ENCODE results near the gene COL12A1. TPM values are rescaled to one million over a fixed set of nuclear protein-coding genes. Genes with fewer than 3 reads are reported as not detected.

The COL12A1 gene
- total RNA-seq, 4 donors from 2014 or later, result 136 to 423 (median 275) TPM

DNA sequence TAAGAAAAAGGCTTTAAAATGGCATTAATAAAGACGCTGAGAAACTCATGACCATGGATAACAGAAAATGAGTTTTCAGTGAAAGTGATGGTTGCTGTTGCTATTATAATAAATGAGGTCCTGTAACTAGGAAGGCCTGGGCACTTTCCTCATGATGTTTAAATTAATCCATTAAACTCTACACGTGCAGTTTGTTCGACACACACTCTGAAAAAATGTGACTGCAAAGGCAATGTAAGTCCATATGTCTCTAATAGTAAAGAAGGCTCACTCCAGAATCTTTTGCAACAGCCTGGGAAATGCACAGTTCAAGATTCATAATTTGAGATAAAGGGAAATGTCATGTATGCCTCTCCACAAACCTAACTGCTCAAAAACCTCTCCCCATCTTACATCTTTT, 153.4 kb downstream of the COL12A1 start:
- H3K27ac ChIP-seq, result no peak overlapping the region
- intact Hi-C loops (cut with DNase I; ENCODE audit: low total_unique reads), result no loop called here
- H3K4me1 ChIP-seq, result no peaks in the 10 kb centered on the region
- TF ChIP-seq, protein P1, sequence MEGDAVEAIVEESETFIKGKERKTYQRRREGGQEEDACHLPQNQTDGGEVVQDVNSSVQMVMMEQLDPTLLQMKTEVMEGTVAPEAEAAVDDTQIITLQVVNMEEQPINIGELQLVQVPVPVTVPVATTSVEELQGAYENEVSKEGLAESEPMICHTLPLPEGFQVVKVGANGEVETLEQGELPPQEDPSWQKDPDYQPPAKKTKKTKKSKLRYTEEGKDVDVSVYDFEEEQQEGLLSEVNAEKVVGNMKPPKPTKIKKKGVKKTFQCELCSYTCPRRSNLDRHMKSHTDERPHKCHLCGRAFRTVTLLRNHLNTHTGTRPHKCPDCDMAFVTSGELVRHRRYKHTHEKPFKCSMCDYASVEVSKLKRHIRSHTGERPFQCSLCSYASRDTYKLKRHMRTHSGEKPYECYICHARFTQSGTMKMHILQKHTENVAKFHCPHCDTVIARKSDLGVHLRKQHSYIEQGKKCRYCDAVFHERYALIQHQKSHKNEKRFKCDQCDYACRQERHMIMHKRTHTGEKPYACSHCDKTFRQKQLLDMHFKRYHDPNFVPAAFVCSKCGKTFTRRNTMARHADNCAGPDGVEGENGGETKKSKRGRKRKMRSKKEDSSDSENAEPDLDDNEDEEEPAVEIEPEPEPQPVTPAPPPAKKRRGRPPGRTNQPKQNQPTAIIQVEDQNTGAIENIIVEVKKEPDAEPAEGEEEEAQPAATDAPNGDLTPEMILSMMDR (IDR thresholded peaks at IDR 0.05), result no peak
- TF ChIP-seq POLR2A (IDR thresholded peaks at IDR 0.05), result no peak
- H3K9me3 ChIP-seq, result no peaks in the 10 kb centered on the region
- H3K27me3 ChIP-seq, result no peaks in the 10 kb centered on the region
- no peak for DNase-seq
- H3K36me3 ChIP-seq, result no peaks in the 10 kb centered on the region
- no peak overlapping the region for H3K4me3 ChIP-seq

DNA sequence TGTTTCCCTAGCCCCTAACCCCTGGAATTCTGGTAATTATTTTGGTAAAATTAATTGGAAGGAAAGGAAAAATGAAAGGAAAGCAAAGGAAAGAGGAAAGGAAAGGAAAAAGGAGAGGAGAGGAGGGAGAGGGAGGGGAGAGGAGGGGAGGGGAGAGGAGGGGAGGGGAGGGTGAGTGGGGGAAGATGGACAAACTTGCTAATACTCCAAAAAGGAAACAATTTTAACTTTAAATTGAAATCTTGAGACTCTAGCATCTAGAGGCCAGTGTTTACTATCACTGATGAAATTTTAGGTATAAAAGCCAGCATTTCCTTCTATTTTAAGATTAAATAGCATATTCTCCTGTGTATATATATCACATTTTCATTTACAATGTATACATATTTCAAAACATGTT, 156.5 kb downstream of the COL12A1 start:
- no peak for TF ChIP-seq POLR2A (IDR thresholded peaks at IDR 0.05)
- TF ChIP-seq, protein P1 (IDR thresholded peaks at IDR 0.05), result no peak
- no peak overlapping the region for H3K4me3 ChIP-seq

DNA sequence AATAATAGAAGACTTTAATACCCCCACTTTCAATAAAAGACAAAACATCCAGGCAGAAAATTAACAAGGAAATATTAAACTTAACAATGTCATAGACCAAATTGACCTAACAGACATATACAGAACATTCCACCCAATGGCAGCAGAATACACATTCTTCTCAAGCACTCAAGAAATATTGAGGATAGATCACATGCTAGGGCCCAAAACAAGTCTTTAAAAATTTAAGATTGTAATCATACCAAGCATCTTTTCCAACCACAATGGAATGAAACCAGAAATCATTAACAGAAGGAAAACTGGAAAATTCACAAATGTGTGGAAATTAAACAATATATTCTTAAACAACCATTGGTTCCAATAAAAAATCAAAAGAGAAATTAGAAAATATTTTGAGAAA, 161.0 kb downstream of the COL12A1 start:
- no peaks in the 10 kb centered on the region for H3K4me1 ChIP-seq
- intact Hi-C loops (cut with DNase I; ENCODE audit: low total_unique reads), result no loop called here

More for the DNA sequence above, 156.5 kb downstream of the COL12A1 start:
- Histone ChIP-seq H3K4me1 (no peaks in the 10 kb centered on the region), H3K9me3 (no peaks in the 10 kb centered on the region), H3K27me3 (no peaks in the 10 kb centered on the region), H3K27ac (no peak overlapping the region), H3K36me3 (no peaks in the 10 kb centered on the region)
- no peak for DNase-seq
- intact Hi-C loops (cut with DNase I; ENCODE audit: low total_unique reads), result no loop called here

DNA sequence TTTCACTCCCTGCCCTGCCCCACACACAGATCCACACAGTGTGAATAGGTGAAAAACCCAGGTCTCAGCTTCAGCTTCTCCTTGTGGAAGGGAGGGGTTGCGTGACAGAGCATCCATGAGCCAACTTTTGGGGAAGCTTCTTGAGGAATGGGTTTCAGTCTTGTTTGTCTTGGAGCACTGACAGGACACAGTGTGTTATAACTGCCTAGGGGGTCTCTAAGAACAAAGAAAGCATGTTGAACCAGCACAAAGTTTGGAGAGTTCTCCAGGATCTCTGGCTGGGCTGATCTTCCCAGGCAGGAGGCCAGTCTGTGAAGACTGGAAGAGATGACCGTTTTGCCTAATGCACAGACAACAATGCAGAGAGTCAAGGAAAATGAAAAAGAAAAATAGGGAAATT, 164.5 kb downstream of the COL12A1 start:
- Histone ChIP-seq H3K9me3 (no peaks in the 10 kb centered on the region), H3K4me3 (no peak overlapping the region), H3K27me3 (no peaks in the 10 kb centered on the region), H3K36me3 (no peaks in the 10 kb centered on the region), H3K27ac (no peak overlapping the region), H3K4me1 (no peaks in the 10 kb centered on the region)
- intact Hi-C loops (cut with DNase I; ENCODE audit: low total_unique reads), result no loop called here
- TF ChIP-seq, protein P1 (IDR thresholded peaks at IDR 0.05), result no peak
- TF ChIP-seq POLR2A (IDR thresholded peaks at IDR 0.05), result no peak
- no peak for DNase-seq

More for the DNA sequence above, 161.0 kb downstream of the COL12A1 start:
- TF ChIP-seq, protein P1 (IDR thresholded peaks at IDR 0.05), result no peak
- Histone ChIP-seq H3K27me3 (no peaks in the 10 kb centered on the region), H3K27ac (no peak overlapping the region), H3K4me3 (no peak overlapping the region), H3K36me3 (no peaks in the 10 kb centered on the region), H3K9me3 (no peaks in the 10 kb centered on the region)
- no peak for DNase-seq

Other genes starting within 250 kb of the COL12A1 start
- gene COX7A2, start 37.7 kb upstream of the COL12A1 start, total RNA-seq, result 1,000 to 10,000 TPM in 1 of 4 donors, 100 to 1,000 TPM in 2, 10 to 100 TPM in 1; 58.5 to 1,788 (median 211) TPM
- 100 to 1,000 TPM in 2 of 4 donors, 10 to 100 TPM in 2; 71.0 to 194 (median 125) TPM for gene TMEM30A, start 78.7 kb upstream of the COL12A1 start, total RNA-seq